ENCODE results near the gene NRAS.

The NRAS gene

GRCh38 chr1:114740331-114740730 lies 23.8 kb upstream of the NRAS start:
- Histone ChIP-seq H3K36me3 (replicated peaks; ENCODE audit: low read depth, low read length) (peaks cover 47% of the 10 kb centered on the region), H3K9me3 (ENCODE audit: insufficient read depth, low read length) (no peaks in the 10 kb centered on the region)

DNA sequence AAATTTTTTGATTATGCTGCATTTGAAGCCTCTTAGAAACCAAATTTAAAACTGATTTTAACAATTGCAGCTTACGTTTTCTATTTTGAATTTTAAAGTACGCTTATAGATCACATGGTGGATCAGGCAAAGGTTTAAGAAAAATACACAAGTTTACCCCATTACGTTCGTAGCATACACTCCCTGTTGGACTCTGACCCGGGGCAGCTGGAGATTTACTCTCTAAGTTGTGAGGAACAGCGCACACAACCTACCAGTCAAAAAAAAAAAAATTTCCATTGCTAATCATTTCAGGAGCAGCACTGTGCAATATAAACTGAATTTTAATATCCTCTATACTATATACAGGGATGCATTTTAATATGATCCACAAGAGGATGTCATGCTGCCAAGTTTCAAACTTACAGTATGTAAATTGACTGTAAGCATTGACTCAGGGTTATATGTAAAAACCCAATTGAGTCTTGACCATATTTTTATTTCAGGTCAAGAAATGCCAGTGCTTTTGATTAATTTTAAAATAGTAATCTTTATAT lies 20.8 kb upstream of the NRAS start:
- Histone ChIP-seq H3K4me1 (ENCODE audit: low read length) (no peaks in the 10 kb centered on the region), H3K36me3 (replicated peaks; ENCODE audit: low read depth, low read length) (peaks cover 62% of the 10 kb centered on the region), H3K27ac (ENCODE audit: low read length) (no peak overlapping the region), H4K20me1 (ENCODE audit: insufficient read depth, low read length) (peaks cover 19% of the 10 kb centered on the region), H3K9ac (ENCODE audit: low read length) (no peak overlapping the region), H3K79me2 (ENCODE audit: low read length) (peaks cover 41% of the 10 kb centered on the region), H3K27me3 (ENCODE audit: low read depth, low read length) (no peaks in the 10 kb centered on the region), H3K4me2 (ENCODE audit: low read length) (no peak overlapping the region), H3K9me3 (ENCODE audit: insufficient read depth, low read length) (no peaks in the 10 kb centered on the region), H2AFZ (ENCODE audit: low read depth, low read length) (no peak overlapping the region), H3K4me3 (ENCODE audit: low read length) (no peak overlapping the region)
- TF ChIP-seq EZH2phosphoT487 (IDR thresholded peaks at IDR 0.05; ENCODE audit: low read depth): no peak
- TF ChIP-seq CTCF (IDR thresholded peaks at IDR 0.05; ENCODE audit: low read depth, low read length): no peak

More at GRCh38 chr1:114740331-114740730, 23.8 kb upstream of the NRAS start:
- peaks cover 70% of the 10 kb centered on the region for H3K79me2 ChIP-seq (ENCODE audit: low read length)
- H3K27ac ChIP-seq (ENCODE audit: low read length): no peak overlapping the region
- no peak overlapping the region for H3K9ac ChIP-seq (ENCODE audit: low read length)
- H4K20me1 ChIP-seq (ENCODE audit: insufficient read depth, low read length): peaks cover 39% of the 10 kb centered on the region
- no peak overlapping the region for H2AFZ ChIP-seq (ENCODE audit: low read depth, low read length)
- H3K4me3 ChIP-seq (ENCODE audit: low read length): no peak overlapping the region
- H3K27me3 ChIP-seq (ENCODE audit: low read depth, low read length): no peaks in the 10 kb centered on the region
- H3K4me2 ChIP-seq (ENCODE audit: low read length): no peak overlapping the region
- H3K4me1 ChIP-seq (ENCODE audit: low read length): no peaks in the 10 kb centered on the region
- TF ChIP-seq CTCF (IDR thresholded peaks at IDR 0.05; ENCODE audit: low read depth, low read length): no peak
- no peak for TF ChIP-seq EZH2phosphoT487 (IDR thresholded peaks at IDR 0.05; ENCODE audit: low read depth)

DNA sequence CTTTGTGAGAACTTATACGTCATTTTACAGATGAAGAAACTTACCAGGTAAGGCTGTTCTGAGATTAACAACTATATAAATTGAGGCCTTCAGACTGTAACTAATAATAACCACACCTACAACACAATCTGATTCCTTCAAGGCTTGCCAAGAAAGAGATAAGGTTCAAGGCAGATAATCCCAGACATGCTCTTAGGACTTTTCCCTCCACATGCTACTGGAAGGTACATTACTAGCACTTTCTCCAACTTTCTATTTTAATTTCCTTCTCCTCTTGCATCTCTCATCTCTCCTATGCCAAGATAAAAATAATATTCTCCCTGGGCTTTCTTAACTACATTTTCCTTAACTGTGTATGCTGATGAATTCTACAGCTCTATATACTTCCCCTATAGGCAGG lies 18.9 kb upstream of the NRAS start:
- no peak overlapping the region for H3K4me3 ChIP-seq (ENCODE audit: low read length)
- H3K4me2 ChIP-seq (ENCODE audit: low read length): no peak overlapping the region
- H3K27me3 ChIP-seq (ENCODE audit: low read depth, low read length): no peaks in the 10 kb centered on the region
- TF ChIP-seq CTCF (IDR thresholded peaks at IDR 0.05; ENCODE audit: low read depth, low read length) (no peak), EZH2phosphoT487 (IDR thresholded peaks at IDR 0.05; ENCODE audit: low read depth) (no peak)
- H3K9ac ChIP-seq (ENCODE audit: low read length): no peak overlapping the region
- no peaks in the 10 kb centered on the region for H3K9me3 ChIP-seq (ENCODE audit: insufficient read depth, low read length)
- H4K20me1 ChIP-seq (ENCODE audit: insufficient read depth, low read length): peaks cover 5% of the 10 kb centered on the region
- peaks cover 70% of the 10 kb centered on the region for H3K36me3 ChIP-seq (replicated peaks; ENCODE audit: low read depth, low read length)
- H3K27ac ChIP-seq (ENCODE audit: low read length): no peak overlapping the region
- H3K4me1 ChIP-seq (ENCODE audit: low read length): no peaks in the 10 kb centered on the region
- no peak overlapping the region for H2AFZ ChIP-seq (ENCODE audit: low read depth, low read length)
- peaks cover 27% of the 10 kb centered on the region for H3K79me2 ChIP-seq (ENCODE audit: low read length)

DNA sequence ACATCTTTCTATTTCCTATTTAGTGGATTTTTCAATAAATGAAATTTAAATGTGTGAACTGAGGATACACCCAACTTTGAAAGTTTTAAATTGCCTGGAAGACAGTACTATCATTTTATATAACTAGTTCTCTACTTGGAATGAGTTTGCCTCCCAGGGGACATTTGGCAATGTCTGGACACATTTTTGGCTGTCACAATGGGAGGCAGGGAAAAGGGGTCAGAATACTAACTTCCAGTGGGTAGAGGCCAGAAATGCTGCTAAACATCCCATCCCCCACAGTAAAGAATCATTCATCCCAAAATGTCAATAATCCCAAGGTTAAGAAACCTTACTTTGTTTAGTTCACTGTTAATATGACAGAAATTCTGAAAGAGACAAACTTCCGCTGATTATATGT lies 13.2 kb upstream of the NRAS start:
- Histone ChIP-seq H2AFZ (ENCODE audit: low read depth, low read length) (no peak overlapping the region), H3K36me3 (replicated peaks; ENCODE audit: low read depth, low read length) (peaks cover 72% of the 10 kb centered on the region), H4K20me1 (ENCODE audit: insufficient read depth, low read length) (no peaks in the 10 kb centered on the region), H3K27ac (ENCODE audit: low read length) (no peak overlapping the region), H3K4me2 (ENCODE audit: low read length) (no peak overlapping the region), H3K27me3 (ENCODE audit: low read depth, low read length) (no peaks in the 10 kb centered on the region), H3K9ac (ENCODE audit: low read length) (no peak overlapping the region), H3K4me3 (ENCODE audit: low read length) (no peak overlapping the region), H3K9me3 (ENCODE audit: insufficient read depth, low read length) (no peaks in the 10 kb centered on the region), H3K79me2 (ENCODE audit: low read length) (peaks cover 8% of the 10 kb centered on the region; the same call in 1 of the 2 replicates), H3K4me1 (ENCODE audit: low read length) (no peaks in the 10 kb centered on the region)
- no peak for TF ChIP-seq CTCF (IDR thresholded peaks at IDR 0.05; ENCODE audit: low read depth, low read length)
- no peak for TF ChIP-seq EZH2phosphoT487 (IDR thresholded peaks at IDR 0.05; ENCODE audit: low read depth)

Measured in OCI-LY3 (cell line).